ENCODE results near the gene S100A14. TPM values are rescaled to one million over a fixed set of nuclear protein-coding genes. Genes with fewer than 3 reads are reported as not detected.
"Not testable (repeated sequence)": the region's sequence is repeated elsewhere in the genome, so short reads cannot be mapped to it uniquely, and the experiment has no call there.

Gene S100A14
- total RNA-seq, 2 donors from 2014 or later, result 443 to 453 TPM

GRCh38 chr1:153602749-153603148, 13.4 kb downstream of the S100A14 start:
- intact Hi-C loops (cut with DNase I, micrococcal nuclease), result no loop called here
- ATAC-seq (no peak), DNase-seq (no peak)

- intact Hi-C loops (cut with DNase I, micrococcal nuclease), result no loop called here
- ATAC-seq (no peak), DNase-seq (no peak)
These were observed 16.3 kb downstream of the S100A14 start for GRCh38 chr1:153599847-153600246.

GRCh38 chr1:153598309-153599172, 17.6 kb downstream of the S100A14 start:
- ATAC-seq, result peak; percentile 34
- intact Hi-C loops (cut with DNase I, micrococcal nuclease), result no loop called here

GRCh38 chr1:153597206-153597605, 18.9 kb downstream of the S100A14 start:
- DNase-seq (no peak), ATAC-seq (peak; percentile 84)
- intact Hi-C loops (cut with DNase I, micrococcal nuclease), result no loop called here

More at GRCh38 chr1:153598309-153599172, 17.6 kb downstream of the S100A14 start:
- no peak for DNase-seq

GRCh38 chr1:153592748-153593147, 23.4 kb downstream of the S100A14 start:
- no peak for ATAC-seq
- DNase-seq, result no peak
- intact Hi-C loops (cut with DNase I, micrococcal nuclease), result no loop called here

- intact Hi-C loops (cut with DNase I, micrococcal nuclease), result no loop called here
- DNase-seq (no peak), ATAC-seq (no peak)
These were observed 27.6 kb downstream of the S100A14 start for GRCh38 chr1:153588482-153588881.

GRCh38 chr1:153588033-153588432, 28.1 kb downstream of the S100A14 start:
- intact Hi-C loops (cut with DNase I, micrococcal nuclease); DNase-seq; ATAC-seq: not testable (repeated sequence)

GRCh38 chr1:153587314-153587713, 28.8 kb downstream of the S100A14 start:
- intact Hi-C loops (cut with DNase I, micrococcal nuclease), result no loop called here
- DNase-seq, result no peak
- no peak for ATAC-seq

- intact Hi-C loops (cut with DNase I, micrococcal nuclease), result no loop called here
- no peak for DNase-seq
- ATAC-seq, result no peak
These were observed 29.8 kb downstream of the S100A14 start for GRCh38 chr1:153586347-153586746.

- ATAC-seq (no peak), DNase-seq (no peak)
- intact Hi-C loops (cut with DNase I, micrococcal nuclease), result no loop called here
These were observed 31.1 kb downstream of the S100A14 start for GRCh38 chr1:153585006-153585405.

GRCh38 chr1:153583976-153584375, 32.1 kb downstream of the S100A14 start:
- intact Hi-C loops (cut with DNase I, micrococcal nuclease), result no loop called here
- DNase-seq (no peak), ATAC-seq (no peak)

GRCh38 chr1:153583514-153583913, 32.6 kb downstream of the S100A14 start:
- ATAC-seq; DNase-seq; intact Hi-C loops (cut with DNase I, micrococcal nuclease): not testable (repeated sequence)

- intact Hi-C loops (cut with DNase I, micrococcal nuclease); DNase-seq; ATAC-seq: not testable (repeated sequence)
These were observed 33.3 kb downstream of the S100A14 start for GRCh38 chr1:153582836-153583235.

- DNase-seq (no peak), ATAC-seq (no peak)
- intact Hi-C loops (cut with DNase I, micrococcal nuclease), result no loop called here
These were observed 37.2 kb downstream of the S100A14 start for GRCh38 chr1:153578936-153579335.

- DNase-seq (no peak), ATAC-seq (no peak)
- intact Hi-C loops (cut with DNase I, micrococcal nuclease), result no loop called here
These were observed 37.6 kb downstream of the S100A14 start for GRCh38 chr1:153578490-153578889.

GRCh38 chr1:153577624-153578051, 38.5 kb downstream of the S100A14 start:
- DNase-seq, result peak; percentile 49 to 73
- intact Hi-C loops (cut with DNase I, micrococcal nuclease), result no loop called here
- ATAC-seq, result peak; percentile 81

- ATAC-seq, result peak; percentile 2
- intact Hi-C loops (cut with DNase I, micrococcal nuclease), result no loop called here
These were observed 39.0 kb downstream of the S100A14 start for GRCh38 chr1:153577138-153577537.

GRCh38 chr1:153575497-153575896, 40.6 kb downstream of the S100A14 start:
- ATAC-seq; DNase-seq; intact Hi-C loops (cut with DNase I, micrococcal nuclease): not testable (repeated sequence)

More at GRCh38 chr1:153577138-153577537, 39.0 kb downstream of the S100A14 start:
- no peak for DNase-seq

- ATAC-seq; intact Hi-C loops (cut with DNase I, micrococcal nuclease); DNase-seq: not testable (repeated sequence)
These were observed 41.0 kb downstream of the S100A14 start for GRCh38 chr1:153575081-153575491.

GRCh38 chr1:153573351-153573750, 42.8 kb downstream of the S100A14 start:
- no peak for DNase-seq
- intact Hi-C loops (cut with DNase I, micrococcal nuclease), result no loop called here
- no peak for ATAC-seq
